Liver (tissue), 3 donors: Measurements from ENCODE around the gene C16orf92.

Source experiments
- EGR1 ChIP-seq, 2 donors: IDR thresholded peaks; 2 replicates each; pipeline ENCODE4 v1.6.1; 2016 to 2018; ENCODE audit warnings: antibody characterized with exemption in 2 of 2, low read depth in 2 of 2
- FOXA1 ChIP-seq: IDR thresholded peaks from 2 replicates; pipeline ENCODE4 v1.6.1; 2016; ENCODE audit warnings: antibody characterized with exemption
- JUND ChIP-seq, 2 donors: IDR thresholded peaks; 2 replicates each; pipeline ENCODE4 v1.6.1; 2016; ENCODE audit warnings: antibody characterized with exemption in 2 of 2
- RAD21 ChIP-seq, 2 donors: IDR thresholded peaks; 2 replicates each; pipeline ENCODE4 v1.6.1; 2016; ENCODE audit warnings: antibody characterized with exemption in 2 of 2, mild to moderate bottlenecking in 2 of 2
- SP1 ChIP-seq: IDR thresholded peaks from 2 replicates; pipeline ENCODE4 v1.6.1; 2018; ENCODE audit warnings: antibody characterized with exemption, mild to moderate bottlenecking
- TAF1 ChIP-seq: conservative IDR thresholded peaks from 2 replicates; pipeline ENCODE4 v1.6.1; 2016; ENCODE audit warnings: antibody characterized with exemption, mild to moderate bottlenecking
- TF ChIP-seq, protein P1 (sequence below): fragments of 150-350 bp; IDR thresholded peaks from 2 replicates; pipeline ENCODE4 v1.5.1; 2017; ENCODE audit warnings: improper control_type of control experiment, low read depth, low read length; ENCODE audit not compliant: missing input control
- TF ChIP-seq, protein P2 (sequence below): IDR thresholded peaks from 2 replicates; pipeline ENCODE4 v1.6.1; 2016; ENCODE audit warnings: antibody characterized with exemption
- TF ChIP-seq, protein P3 (sequence below): IDR thresholded peaks from 2 replicates; pipeline ENCODE4 v1.6.1; 2016; ENCODE audit warnings: antibody characterized with exemption
- donor health status: healthy.
- donor health status: healthy.

DNA sequence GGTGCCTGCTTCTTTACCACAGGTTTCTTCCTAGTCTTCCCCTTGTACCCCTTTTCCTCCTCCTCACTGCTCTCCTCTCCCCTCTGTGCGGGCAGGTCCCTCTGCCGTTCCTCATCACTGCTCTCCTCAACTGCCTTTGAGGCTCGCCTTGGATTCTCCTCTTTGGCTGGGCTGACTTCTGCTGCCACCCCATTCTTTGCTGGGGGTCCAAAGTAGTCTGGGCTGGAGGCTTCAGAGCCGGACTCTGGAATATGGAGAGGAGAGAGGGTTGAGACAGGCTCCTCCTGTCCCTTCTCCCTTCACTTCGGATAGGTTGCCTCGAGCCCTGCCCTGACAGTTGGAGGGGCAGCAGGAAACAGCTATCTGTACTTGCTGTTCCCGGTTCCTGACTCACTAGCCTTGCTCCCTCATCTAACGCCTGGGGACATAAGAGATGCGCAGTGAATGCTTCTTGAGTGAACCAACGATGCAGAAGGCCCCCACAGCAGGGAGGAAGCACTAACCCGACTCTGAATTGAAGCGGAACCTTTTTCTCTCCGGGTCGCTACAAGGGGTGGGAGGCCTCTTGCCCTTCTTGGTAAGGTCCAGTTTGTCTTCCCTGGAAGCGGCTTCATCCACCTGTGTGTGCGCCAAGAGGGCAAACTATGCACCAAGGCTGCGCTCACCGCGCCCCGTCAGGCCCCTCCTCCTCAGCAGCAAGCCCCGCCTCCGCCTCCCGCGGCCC, 28.2 kb upstream of the C16orf92 start:
- TF ChIP-seq, protein P1, sequence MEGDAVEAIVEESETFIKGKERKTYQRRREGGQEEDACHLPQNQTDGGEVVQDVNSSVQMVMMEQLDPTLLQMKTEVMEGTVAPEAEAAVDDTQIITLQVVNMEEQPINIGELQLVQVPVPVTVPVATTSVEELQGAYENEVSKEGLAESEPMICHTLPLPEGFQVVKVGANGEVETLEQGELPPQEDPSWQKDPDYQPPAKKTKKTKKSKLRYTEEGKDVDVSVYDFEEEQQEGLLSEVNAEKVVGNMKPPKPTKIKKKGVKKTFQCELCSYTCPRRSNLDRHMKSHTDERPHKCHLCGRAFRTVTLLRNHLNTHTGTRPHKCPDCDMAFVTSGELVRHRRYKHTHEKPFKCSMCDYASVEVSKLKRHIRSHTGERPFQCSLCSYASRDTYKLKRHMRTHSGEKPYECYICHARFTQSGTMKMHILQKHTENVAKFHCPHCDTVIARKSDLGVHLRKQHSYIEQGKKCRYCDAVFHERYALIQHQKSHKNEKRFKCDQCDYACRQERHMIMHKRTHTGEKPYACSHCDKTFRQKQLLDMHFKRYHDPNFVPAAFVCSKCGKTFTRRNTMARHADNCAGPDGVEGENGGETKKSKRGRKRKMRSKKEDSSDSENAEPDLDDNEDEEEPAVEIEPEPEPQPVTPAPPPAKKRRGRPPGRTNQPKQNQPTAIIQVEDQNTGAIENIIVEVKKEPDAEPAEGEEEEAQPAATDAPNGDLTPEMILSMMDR, result no peak
- TF ChIP-seq FOXA1 (no peak), JUND (IDR thresholded peaks at IDR 0.05) (no peak), EGR1 (IDR thresholded peaks at IDR 0.05; ENCODE audit: low read depth in 2 of 2) (no peak), TAF1 (no peak), RAD21 (IDR thresholded peaks at IDR 0.05) (no peak), SP1 (no peak)
- TF ChIP-seq, protein P2, sequence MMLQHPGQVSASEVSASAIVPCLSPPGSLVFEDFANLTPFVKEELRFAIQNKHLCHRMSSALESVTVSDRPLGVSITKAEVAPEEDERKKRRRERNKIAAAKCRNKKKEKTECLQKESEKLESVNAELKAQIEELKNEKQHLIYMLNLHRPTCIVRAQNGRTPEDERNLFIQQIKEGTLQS, result no peak
- TF ChIP-seq, protein P3, sequence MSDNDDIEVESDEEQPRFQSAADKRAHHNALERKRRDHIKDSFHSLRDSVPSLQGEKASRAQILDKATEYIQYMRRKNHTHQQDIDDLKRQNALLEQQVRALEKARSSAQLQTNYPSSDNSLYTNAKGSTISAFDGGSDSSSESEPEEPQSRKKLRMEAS, result no peak
